CD4-positive, alpha-beta T cell treated with Interleukin-12 subunit alpha and Interleukin-12 subunit beta, for 1 hour (primary cell): ENCODE results near the gene CACNA1D.

Experiments
- DNase-seq: peaks from one replicate; pipeline ENCODE4 v3.0.0-alpha.2; 2020

Gene CACNA1D

GRCh38 chr3:53495520-53496391 is 1.3 kb downstream of the CACNA1D start:
- no peak for DNase-seq

GRCh38 chr3:53496392-53496670 is 1.9 kb downstream of the CACNA1D start:
- DNase-seq: no peak

GRCh38 chr3:53496984-53497383 is 2.6 kb downstream of the CACNA1D start:
- no peak for DNase-seq

- DNase-seq: no peak
These were observed 4.6 kb downstream of the CACNA1D start for GRCh38 chr3:53498806-53499641.

- DNase-seq: no peak
These were observed 5.9 kb downstream of the CACNA1D start for GRCh38 chr3:53500165-53500777.

- no peak for DNase-seq
These were observed 6.8 kb downstream of the CACNA1D start for GRCh38 chr3:53501178-53501577.

GRCh38 chr3:53502737-53503136 is 8.3 kb downstream of the CACNA1D start:
- no peak for DNase-seq

GRCh38 chr3:53503195-53503594 is 8.8 kb downstream of the CACNA1D start:
- no peak for DNase-seq

GRCh38 chr3:53506110-53506762 is 11.8 kb downstream of the CACNA1D start:
- DNase-seq: no peak

- DNase-seq: no peak
These were observed 12.3 kb downstream of the CACNA1D start for GRCh38 chr3:53506763-53507145.

- no peak for DNase-seq
These were observed 15.1 kb downstream of the CACNA1D start for GRCh38 chr3:53509494-53509893.

- no peak for DNase-seq
These were observed 16.1 kb downstream of the CACNA1D start for GRCh38 chr3:53510508-53510907.

- DNase-seq: no peak
These were observed 16.8 kb downstream of the CACNA1D start for GRCh38 chr3:53511246-53511645.

GRCh38 chr3:53513556-53514190 is 19.3 kb downstream of the CACNA1D start:
- DNase-seq: no peak

- no peak for DNase-seq
These were observed 21.9 kb downstream of the CACNA1D start for GRCh38 chr3:53516339-53516738.

- no peak for DNase-seq
These were observed 24.1 kb downstream of the CACNA1D start for GRCh38 chr3:53518495-53518981.

- no peak for DNase-seq
These were observed 24.8 kb downstream of the CACNA1D start for GRCh38 chr3:53519065-53519709.

GRCh38 chr3:53523346-53523745 is 28.9 kb downstream of the CACNA1D start:
- DNase-seq: no peak

- no peak for DNase-seq
These were observed 30.2 kb downstream of the CACNA1D start for GRCh38 chr3:53524566-53524965.

GRCh38 chr3:53525765-53526703 is 31.6 kb downstream of the CACNA1D start:
- no peak for DNase-seq

GRCh38 chr3:53526704-53527055 is 32.3 kb downstream of the CACNA1D start:
- no peak for DNase-seq
